Suprapubic skin (tissue), 4 donors: ENCODE measurements around the gene ZNF808. TPM values are rescaled to one million over a fixed set of nuclear protein-coding genes. Genes with fewer than 3 reads are reported as not detected.
"Not testable (repeated sequence)": the region's sequence is repeated elsewhere in the genome, so short reads cannot be mapped to it uniquely, and the experiment has no call there.

Experiments used
- DNase-seq, 2 donors: peaks; one replicate each; pipeline ENCODE4 v3.0.0-alpha.2; 2019; ENCODE audit warnings: low spot score in 2 of 2
- H3K27ac ChIP-seq: fragments of 200-600 bp; sonication (generic); one replicate; pipeline ENCODE4 v1.5.1; 2019
- H3K27me3 ChIP-seq: fragments of 200-600 bp; sonication (generic); one replicate; pipeline ENCODE4 v1.5.1; 2019
- H3K36me3 ChIP-seq: fragments of 200-600 bp; sonication (generic); one replicate; pipeline ENCODE4 v1.5.1; 2019
- H3K4me1 ChIP-seq: fragments of 200-600 bp; sonication (generic); one replicate; pipeline ENCODE4 v1.5.1; 2019
- H3K4me3 ChIP-seq: fragments of 200-600 bp; sonication (generic); one replicate; pipeline ENCODE4 v1.5.1; 2019; ENCODE audit warnings: mild to moderate bottlenecking
- H3K9me3 ChIP-seq: fragments of 200-600 bp; sonication (generic); one replicate; pipeline ENCODE4 v1.5.1; 2019
- EP300 ChIP-seq: sonication (generic); formaldehyde crosslinking; IDR thresholded peaks from one replicate; pipeline ENCODE4 v1.6.1; 2017; ENCODE audit warnings: antibody characterized with exemption
- POLR2A ChIP-seq, 2 donors: fragments of 450-650 bp; IDR thresholded peaks; one replicate each; pipeline ENCODE4 v1.6.1; 2017; ENCODE audit warnings: antibody characterized with exemption in 2 of 2, mild to moderate bottlenecking in 2 of 2, moderate library complexity in 2 of 2
- POLR2AphosphoS5 ChIP-seq, 3 donors: sonication (generic); formaldehyde crosslinking; IDR thresholded peaks; one replicate each; pipeline ENCODE4 v1.6.1; 2017; ENCODE audit warnings: antibody characterized with exemption in 3 of 3
- WGBS: methylation state at CpG from one replicate; pipeline ENCODE4 v1.1.5; 2018; 5-methylcytosine and 5-hydroxymethylcytosine counted together
- total RNA-seq, 4 donors: library from RNA; depleted of rRNA; stranded (reverse); fragments of >200 nt; gene quantifications; one replicate each; pipeline ENCODE4 v1.1.0, GENCODE V29; 2016
- TF ChIP-seq, protein P1 (sequence below), 2 donors: fragments of 200-600 bp in 1 of 2; fragments of 450-650 bp in 1 of 2; sonication (generic) in 1 of 2; IDR thresholded peaks; one replicate each; pipeline ENCODE4 v1.5.1; 2016 to 2019; ENCODE audit warnings: antibody characterized with exemption in 2 of 2, mild to moderate bottlenecking in 1 of 2, moderate library complexity in 1 of 2

ZNF808 gene
- total RNA-seq, 4 donors from 2014 or later = 15.4 to 33.8 (median 18.4) TPM

DNA sequence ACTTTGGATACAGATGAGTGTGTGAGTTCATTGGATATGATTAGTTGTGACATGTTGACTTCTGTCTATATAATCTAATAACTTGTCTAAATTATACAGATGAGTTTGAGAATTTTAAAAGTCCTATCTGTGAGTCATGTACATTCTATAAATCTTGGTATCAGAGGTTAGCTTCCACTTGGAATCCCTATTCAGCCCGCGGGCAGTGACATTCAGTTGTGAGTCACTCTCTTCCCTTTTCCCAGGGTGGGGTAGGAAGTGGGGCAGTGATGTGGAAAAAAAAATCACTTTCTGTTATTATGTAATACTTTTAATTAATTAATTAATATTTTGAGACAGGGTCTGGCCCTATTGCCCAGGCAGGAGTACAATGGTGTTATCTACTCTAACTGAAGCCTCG is 33.0 kb upstream of the ZNF808 start:
- DNase-seq = no peak
- TF ChIP-seq, protein P1, sequence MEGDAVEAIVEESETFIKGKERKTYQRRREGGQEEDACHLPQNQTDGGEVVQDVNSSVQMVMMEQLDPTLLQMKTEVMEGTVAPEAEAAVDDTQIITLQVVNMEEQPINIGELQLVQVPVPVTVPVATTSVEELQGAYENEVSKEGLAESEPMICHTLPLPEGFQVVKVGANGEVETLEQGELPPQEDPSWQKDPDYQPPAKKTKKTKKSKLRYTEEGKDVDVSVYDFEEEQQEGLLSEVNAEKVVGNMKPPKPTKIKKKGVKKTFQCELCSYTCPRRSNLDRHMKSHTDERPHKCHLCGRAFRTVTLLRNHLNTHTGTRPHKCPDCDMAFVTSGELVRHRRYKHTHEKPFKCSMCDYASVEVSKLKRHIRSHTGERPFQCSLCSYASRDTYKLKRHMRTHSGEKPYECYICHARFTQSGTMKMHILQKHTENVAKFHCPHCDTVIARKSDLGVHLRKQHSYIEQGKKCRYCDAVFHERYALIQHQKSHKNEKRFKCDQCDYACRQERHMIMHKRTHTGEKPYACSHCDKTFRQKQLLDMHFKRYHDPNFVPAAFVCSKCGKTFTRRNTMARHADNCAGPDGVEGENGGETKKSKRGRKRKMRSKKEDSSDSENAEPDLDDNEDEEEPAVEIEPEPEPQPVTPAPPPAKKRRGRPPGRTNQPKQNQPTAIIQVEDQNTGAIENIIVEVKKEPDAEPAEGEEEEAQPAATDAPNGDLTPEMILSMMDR (IDR thresholded peaks at IDR 0.05) = no peak
- TF ChIP-seq EP300 (no peak), POLR2A (IDR thresholded peaks at IDR 0.05) (no peak), POLR2AphosphoS5 (IDR thresholded peaks at IDR 0.05) (no peak)
- Histone ChIP-seq H3K9me3 (peaks cover 15% of the 10 kb centered on the region), H3K4me3 (no peak overlapping the region), H3K27me3 (no peaks in the 10 kb centered on the region), H3K4me1 (no peaks in the 10 kb centered on the region), H3K36me3 (no peaks in the 10 kb centered on the region), H3K27ac (no peak overlapping the region)
- WGBS = 90% methylated on average over 3 of the region's 3 CpGs

DNA sequence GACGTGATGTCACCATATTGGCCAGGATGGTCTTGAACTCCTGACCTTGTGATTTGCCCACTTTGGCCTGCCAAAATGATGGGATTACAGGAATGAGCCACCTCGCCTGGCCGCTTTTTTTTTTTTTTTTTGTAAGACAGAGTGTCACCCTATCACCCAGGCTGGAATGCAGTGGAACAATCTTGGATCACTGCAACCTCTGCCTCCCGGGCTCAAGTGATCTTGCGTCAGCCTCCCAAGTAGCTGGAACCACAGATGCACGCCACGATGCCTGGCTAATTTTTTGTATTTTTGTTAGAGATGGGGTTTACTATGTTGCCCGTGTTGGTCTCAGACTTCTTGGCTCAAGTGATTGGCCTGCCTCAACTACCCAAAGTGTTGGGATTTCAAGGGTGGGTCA is 28.9 kb upstream of the ZNF808 start:
- WGBS = 96% methylated on average over 8 of the region's 8 CpGs
- H3K4me1 ChIP-seq = no peaks in the 10 kb centered on the region
- peaks cover 14% of the 10 kb centered on the region for H3K36me3 ChIP-seq
- no peak for TF ChIP-seq POLR2AphosphoS5 (IDR thresholded peaks at IDR 0.05)
- no peak for TF ChIP-seq POLR2A (IDR thresholded peaks at IDR 0.05)
- TF ChIP-seq, protein P1 (IDR thresholded peaks at IDR 0.05) = no peak
- TF ChIP-seq EP300 = no peak
- peaks cover 12% of the 10 kb centered on the region for H3K9me3 ChIP-seq
- H3K27ac ChIP-seq = no peak overlapping the region
- no peak for DNase-seq
- H3K4me3 ChIP-seq = no peak overlapping the region
- H3K27me3 ChIP-seq = no peaks in the 10 kb centered on the region

DNA sequence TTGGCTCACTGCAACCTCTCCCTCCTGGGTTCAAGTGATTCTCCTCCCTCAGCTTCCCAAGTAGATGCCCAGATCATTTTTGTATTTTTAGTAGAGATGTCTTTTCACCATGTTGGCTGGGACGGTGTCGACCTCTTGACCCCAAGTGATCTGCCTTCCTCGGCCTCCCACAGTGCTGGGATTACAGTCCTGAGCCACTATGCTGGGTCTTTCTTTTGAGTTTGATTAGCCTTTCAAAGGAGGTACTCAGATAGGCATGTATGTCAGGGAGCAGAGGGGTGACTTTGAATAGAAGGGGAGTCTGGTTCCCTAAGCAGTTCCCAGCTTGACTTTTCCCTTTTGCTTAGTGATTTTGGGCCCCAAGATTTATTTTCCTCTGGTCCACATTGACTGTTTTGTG is 27.0 kb upstream of the ZNF808 start:
- WGBS = 43% methylated on average over 3 of the region's 3 CpGs
- H3K27me3 ChIP-seq, H3K4me1 ChIP-seq, H3K9me3 ChIP-seq, H3K4me3 ChIP-seq, H3K27ac ChIP-seq, DNase-seq: not testable (repeated sequence)
- peaks cover 27% of the 10 kb centered on the region for H3K36me3 ChIP-seq

DNA sequence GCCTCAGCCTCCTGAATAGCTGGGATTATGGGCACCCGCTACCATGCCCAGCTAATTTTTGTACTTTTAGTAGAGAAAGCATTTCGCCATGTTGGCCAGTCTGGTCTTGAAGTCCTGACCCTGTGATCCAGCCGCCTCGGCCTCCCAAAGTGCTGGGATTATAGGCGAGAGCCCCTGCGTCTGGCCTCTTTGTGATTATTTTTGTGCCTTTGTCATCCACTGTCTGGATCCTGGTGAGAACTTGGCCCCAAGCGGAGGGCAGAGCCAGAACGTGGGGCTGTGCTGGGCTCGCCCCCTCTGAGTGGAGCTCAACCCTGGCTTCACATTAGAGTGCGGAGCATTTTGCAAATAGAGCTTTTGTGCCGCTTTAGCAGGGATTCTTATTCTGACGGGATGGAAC is 26.5 kb upstream of the ZNF808 start:
- not testable (repeated sequence) for H3K4me1 ChIP-seq, H3K4me3 ChIP-seq, DNase-seq, H3K27me3 ChIP-seq, H3K9me3 ChIP-seq, H3K27ac ChIP-seq
- H3K36me3 ChIP-seq = peaks cover 30% of the 10 kb centered on the region
- 87% methylated on average over 11 of the region's 12 CpGs for WGBS

DNA sequence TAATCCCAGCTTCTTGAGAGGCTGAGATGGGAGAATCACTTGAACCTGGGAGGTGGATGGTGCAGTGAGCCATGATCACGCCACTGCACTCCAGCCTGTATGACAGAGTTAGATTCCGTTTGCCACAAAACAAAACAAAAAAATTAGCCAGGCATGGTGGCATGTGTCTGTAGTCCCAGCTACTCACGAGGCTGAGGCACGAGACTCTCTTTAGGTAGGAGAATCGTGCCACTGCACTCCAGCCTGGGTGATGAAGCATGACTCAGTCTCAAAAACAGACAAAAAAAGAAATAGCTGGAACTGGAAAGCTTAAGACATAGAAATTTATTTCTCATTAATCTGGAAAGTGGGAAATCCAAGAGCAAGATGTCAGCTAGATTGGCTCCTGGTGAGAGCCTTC is 20.2 kb upstream of the ZNF808 start:
- Histone ChIP-seq H3K36me3 (peaks cover 30% of the 10 kb centered on the region), H3K9me3 (peaks cover 10% of the 10 kb centered on the region), H3K27ac (no peak overlapping the region), H3K27me3 (no peaks in the 10 kb centered on the region), H3K4me1 (no peaks in the 10 kb centered on the region), H3K4me3 (no peak overlapping the region)
- DNase-seq = no peak
- TF ChIP-seq, protein P1 (IDR thresholded peaks at IDR 0.05) = no peak
- no peak for TF ChIP-seq POLR2AphosphoS5 (IDR thresholded peaks at IDR 0.05)
- TF ChIP-seq EP300 = no peak
- TF ChIP-seq POLR2A (IDR thresholded peaks at IDR 0.05) = no peak
- 92% methylated on average over 5 of the region's 5 CpGs for whole genome bisulfite sequencing

DNA sequence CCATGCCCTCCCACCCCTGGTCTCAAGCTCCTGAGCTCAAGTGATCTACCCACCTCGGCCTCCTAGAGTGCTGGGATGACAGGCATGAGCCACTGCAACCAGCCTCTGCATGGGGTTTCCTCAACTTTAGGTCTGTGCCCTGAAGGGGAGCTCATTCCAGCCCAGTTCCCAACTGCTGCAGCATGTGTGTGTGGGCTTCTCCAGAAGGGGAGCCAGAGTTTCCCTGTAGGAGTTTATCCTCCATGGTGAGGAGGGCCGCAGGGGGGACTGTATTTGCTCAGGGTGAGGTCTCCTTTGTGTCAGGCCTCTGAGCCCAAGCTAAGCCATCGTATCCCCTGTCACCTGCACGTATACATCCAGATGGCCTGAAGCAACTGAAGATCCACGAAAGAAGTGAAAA is 11.3 kb upstream of the ZNF808 start:
- peaks cover 13% of the 10 kb centered on the region for H3K9me3 ChIP-seq

More for the DNA sequence above, 11.3 kb upstream of the ZNF808 start:
- Histone ChIP-seq H3K27ac (no peak overlapping the region), H3K36me3 (peaks cover 4% of the 10 kb centered on the region), H3K27me3 (no peaks in the 10 kb centered on the region), H3K4me1 (no peaks in the 10 kb centered on the region), H3K4me3 (no peak overlapping the region)
- 89% methylated on average over 5 of the region's 5 CpGs for WGBS
- DNase-seq = no peak
- TF ChIP-seq, protein P1 (IDR thresholded peaks at IDR 0.05) = no peak
- TF ChIP-seq EP300 (no peak), POLR2A (IDR thresholded peaks at IDR 0.05) (no peak), POLR2AphosphoS5 (IDR thresholded peaks at IDR 0.05) (no peak)
